CD14-positive monocyte (primary cell): ENCODE data around the gene ABHD4. TPM values are rescaled to one million over a fixed set of nuclear protein-coding genes. Genes with fewer than 3 reads are reported as not detected.

ENCODE experiments used
- DNase-seq, 3 donors: peaks; one replicate each; pipeline ENCODE4 v3.0.0-alpha.2; 2011 to 2022
- H2AFZ ChIP-seq: 2 replicates; pipeline ENCODE4 v1.6.0; 2012; ENCODE audit warnings: mild to moderate bottlenecking, low read depth, low read length, inconsistent platforms; ENCODE audit not compliant: insufficient read depth, poor library complexity, severe bottlenecking
- H3K27ac ChIP-seq, 2 donors: 1 replicate in 1 of 2; 2 replicates in 1 of 2; pipeline ENCODE4 v1.5.1; 2012 to 2013; ENCODE audit warnings: low read length in 2 of 2, control low read depth in 1 of 2, inconsistent platforms in 1 of 2, low read depth in 1 of 2, mild to moderate bottlenecking in 1 of 2
- H3K27me3 ChIP-seq, 2 donors: one replicate each; pipeline versions ENCODE4 v1.6.0 to v1.6.1; 2011 to 2013; ENCODE audit warnings: low read length in 2 of 2; ENCODE audit not compliant: control insufficient read depth in 2 of 2, insufficient read depth in 2 of 2
- H3K36me3 ChIP-seq, 2 donors: replicated peaks in 1 of 2; 1 replicate in 1 of 2; 2 replicates in 1 of 2; pipeline versions ENCODE4 v1.5.1 to v1.6.1; 2012 to 2013; ENCODE audit warnings: low read length in 2 of 2, control low read depth in 1 of 2, inconsistent platforms in 1 of 2, mild to moderate bottlenecking in 1 of 2; ENCODE audit not compliant: insufficient read depth in 2 of 2, control insufficient read depth in 1 of 2
- H3K4me1 ChIP-seq, 2 donors: 1 replicate in 1 of 2; 2 replicates in 1 of 2; pipeline versions ENCODE4 v1.5.1 to v1.6.1; 2012 to 2013; ENCODE audit warnings: low read length in 2 of 2, control low read depth in 1 of 2, inconsistent platforms in 1 of 2, mild to moderate bottlenecking in 1 of 2, moderate library complexity in 1 of 2; ENCODE audit not compliant: insufficient read depth in 2 of 2, control insufficient read depth in 1 of 2
- H3K4me2 ChIP-seq: replicated peaks from 2 replicates; pipeline ENCODE3; 2012; ENCODE audit warnings: low read length, moderate library complexity, mild to moderate bottlenecking; ENCODE audit not compliant: poor library complexity, severe bottlenecking; ENCODE audit errors: extremely low read depth
- H3K4me3 ChIP-seq, 3 experiments: fragments of 200-600 bp in 1 of 3; sonication (generic) in 1 of 3; replicated peaks in 1 of 3; 1 replicate in 2 of 3; 2 replicates in 1 of 3; pipeline ENCODE4 v1.5.1; 2011 to 2013; ENCODE audit warnings: low read length in 3 of 3, mild to moderate bottlenecking in 3 of 3, control low read depth in 2 of 3, low read depth in 2 of 3, inconsistent platforms in 1 of 3, moderate library complexity in 1 of 3
- H3K79me2 ChIP-seq: 2 replicates; pipeline ENCODE4 v1.6.0; 2012; ENCODE audit warnings: mild to moderate bottlenecking, control low read depth, inconsistent platforms, low read length, moderate library complexity; ENCODE audit not compliant: insufficient read depth
- H3K9ac ChIP-seq: 2 replicates; pipeline ENCODE4 v1.6.0; 2017; ENCODE audit warnings: low read length, mild to moderate bottlenecking; ENCODE audit not compliant: insufficient read depth, poor library complexity, severe bottlenecking
- H3K9me3 ChIP-seq, 2 donors: replicated peaks in 1 of 2; 1 replicate in 1 of 2; 2 replicates in 1 of 2; pipeline versions ENCODE4 v1.5.1 to v1.6.1; 2012 to 2013; ENCODE audit warnings: low read length in 2 of 2, control low read depth in 1 of 2; ENCODE audit not compliant: control insufficient read depth in 1 of 2, insufficient read depth in 1 of 2
- H4K20me1 ChIP-seq: 2 replicates; pipeline ENCODE4 v1.6.0; 2012; ENCODE audit warnings: mild to moderate bottlenecking, low read length, control low read depth, moderate library complexity; ENCODE audit not compliant: insufficient read depth
- H3K27ac Mint-ChIP-seq, 7 donors: one replicate each; pipeline ENCODE4 v1.8.0; 2020; ENCODE audit warnings: mild to moderate bottlenecking in 7 of 7, mixed read lengths in 7 of 7, moderate library complexity in 6 of 7, inconsistent platforms in 2 of 7
- H3K27me3 Mint-ChIP-seq, 3 donors: one replicate each; pipeline ENCODE4 v1.8.0; 2021 to 2022; ENCODE audit warnings: low read depth in 3 of 3, mild to moderate bottlenecking in 3 of 3, mixed read lengths in 3 of 3, moderate library complexity in 3 of 3, inconsistent platforms in 1 of 3
- H3K36me3 Mint-ChIP-seq, 2 donors: one replicate each; pipeline ENCODE4 v1.8.0; 2020; ENCODE audit warnings: mixed read lengths in 2 of 2, inconsistent platforms in 1 of 2, mild to moderate bottlenecking in 1 of 2
- H3K4me1 Mint-ChIP-seq: one replicate; pipeline ENCODE4 v1.8.0; 2020; ENCODE audit warnings: mild to moderate bottlenecking, mixed read lengths
- H3K4me3 Mint-ChIP-seq, 2 donors: one replicate each; pipeline ENCODE4 v1.8.0; 2020; ENCODE audit warnings: mild to moderate bottlenecking in 2 of 2, mixed read lengths in 2 of 2, moderate library complexity in 1 of 2
- H3K9me3 Mint-ChIP-seq, 7 donors: one replicate each; pipeline ENCODE4 v1.8.0; 2020 to 2022; ENCODE audit warnings: mixed read lengths in 7 of 7, mild to moderate bottlenecking in 6 of 7, moderate library complexity in 6 of 7, inconsistent platforms in 2 of 7
- CTCF ChIP-seq: fragments of 200-600 bp; IDR thresholded peaks from one replicate; pipeline ENCODE4 v1.8.0; 2022; ENCODE audit warnings: antibody characterized with exemption, mild to moderate bottlenecking
- WGBS: methylation state at CpG from one replicate; pipeline ENCODE4 v1.1.5; 2013; ENCODE audit warnings: missing lambda C conversion rate; ENCODE audit not compliant: insufficient coverage; 5-methylcytosine and 5-hydroxymethylcytosine counted together
- intact Hi-C, 2 donors: fragments of 100-400 bp; cut with micrococcal nuclease; formaldehyde crosslinking; loops; one replicate each; pipeline versions ENCODE4 v1.15.0 to v1.15.1; 2023
- polyA plus RNA-seq, 3 donors: library from polyadenylated mRNA; depleted of rRNA in 1 of 3; unstranded in 2 of 3; stranded (reverse) in 1 of 3; fragments of 300-500 nt in 2 of 3; fragments of >200 nt in 1 of 3; fragmentation: Illumina TruSeq in 2 of 3; gene quantifications; 1 replicate in 2 of 3; 2 replicates in 1 of 3; pipeline ENCODE4 v1.2.3, GENCODE V29; 2012 to 2021

ABHD4 gene
- polyA plus RNA-seq, 3 donors: 9.4 to 13.4 (median 12.5) TPM

GRCh38 chr14:22650960-22651521, 52.9 kb downstream of the ABHD4 start:
- Histone ChIP-seq H3K36me3 (no peaks in the 10 kb centered on the region), H3K4me1 (peaks cover 12% of the 10 kb centered on the region in 2 donors), H3K9me3 (no peaks in the 10 kb centered on the region), H2AFZ (no peak overlapping the region), H3K4me3 (no peak overlapping the region), H3K27me3 (no peaks in the 10 kb centered on the region), H3K79me2 (no peaks in the 10 kb centered on the region), H4K20me1 (no peaks in the 10 kb centered on the region), H3K4me2 (no peak overlapping the region), H3K27ac (no peak overlapping the region), H3K9ac (no peak overlapping the region)
- Mint-ChIP-seq H3K27me3 (peaks cover 3 to 9% (median 9%) of the 10 kb centered on the region in 3 donors), H3K27ac (no peak overlapping the region), H3K4me3 (no peak overlapping the region), H3K4me1 (peaks cover 13% of the 10 kb centered on the region), H3K9me3 (no peaks in the 10 kb centered on the region), H3K36me3 (peaks cover 0 to under 1% of the 10 kb centered on the region in 2 donors)
- WGBS: 67% methylated on average over 1 of the region's 3 CpGs
- DNase-seq: no peak
- no peak for TF ChIP-seq CTCF
- intact Hi-C loops: loop anchor here in 1 of 2 donors (5.0 kb wide), 1 partner anchor 79 kb away; no protein-coding TSS in a partner anchor

GRCh38 chr14:22651586-22651985, 53.5 kb downstream of the ABHD4 start:
- no peak for TF ChIP-seq CTCF
- H3K9ac ChIP-seq: no peak overlapping the region
- H3K27ac Mint-ChIP-seq: no peak overlapping the region
- H4K20me1 ChIP-seq: no peaks in the 10 kb centered on the region
- no peaks in the 10 kb centered on the region for H3K27me3 ChIP-seq
- no peaks in the 10 kb centered on the region for H3K9me3 ChIP-seq
- H3K4me3 Mint-ChIP-seq: no peak overlapping the region
- peaks cover 7% of the 10 kb centered on the region for H3K4me1 Mint-ChIP-seq
- no peak overlapping the region for H3K27ac ChIP-seq
- DNase-seq: no peak
- no peak overlapping the region for H3K4me2 ChIP-seq
- H3K27me3 Mint-ChIP-seq: peaks cover 3 to 9% (median 9%) of the 10 kb centered on the region in 3 donors
- H3K36me3 Mint-ChIP-seq: no peaks in the 10 kb centered on the region
- no peaks in the 10 kb centered on the region for H3K36me3 ChIP-seq
- no peak overlapping the region for H2AFZ ChIP-seq
- WGBS: no CpG with 5 or more reads among the region's 2 CpGs
- peaks cover 6 to 7% of the 10 kb centered on the region in 2 donors for H3K4me1 ChIP-seq
- H3K4me3 ChIP-seq: no peak overlapping the region
- intact Hi-C loops: loop anchor here in 1 of 2 donors (5.0 kb wide), 1 partner anchor 79 kb away; no protein-coding TSS in a partner anchor
- H3K79me2 ChIP-seq: no peaks in the 10 kb centered on the region
- no peaks in the 10 kb centered on the region for H3K9me3 Mint-ChIP-seq
